PFSK-1 (cell line): Measurements from ENCODE around the gene SLAMF7.

ENCODE experiments used
- POLR2AphosphoS5 ChIP-seq: IDR thresholded peaks from 2 replicates; pipeline ENCODE4 v1.6.1; 2012; ENCODE audit warnings: low read depth, mild to moderate bottlenecking, control low read depth, low read length, moderate library complexity
- REST ChIP-seq, 2 experiments: IDR thresholded peaks; 2 replicates each; pipeline versions ENCODE4 v1.6.1 to v1.8.0; 2011 to 2012; ENCODE audit warnings: low read depth in 2 of 2, low read length in 2 of 2, control low read depth in 1 of 2, inconsistent platforms in 1 of 2, mild to moderate bottlenecking in 1 of 2, moderate library complexity in 1 of 2; ENCODE audit not compliant: insufficient read depth in 1 of 2
- SIN3A ChIP-seq: IDR thresholded peaks from 2 replicates; pipeline ENCODE4 v1.6.1; 2012; ENCODE audit warnings: mild to moderate bottlenecking, low read length, moderate library complexity, borderline replicate concordance; ENCODE audit not compliant: insufficient read depth
- TAF1 ChIP-seq: IDR thresholded peaks from 2 replicates; pipeline ENCODE4 v1.6.1; 2012; ENCODE audit warnings: low read length, control low read depth, borderline replicate concordance; ENCODE audit not compliant: insufficient read depth

DNA sequence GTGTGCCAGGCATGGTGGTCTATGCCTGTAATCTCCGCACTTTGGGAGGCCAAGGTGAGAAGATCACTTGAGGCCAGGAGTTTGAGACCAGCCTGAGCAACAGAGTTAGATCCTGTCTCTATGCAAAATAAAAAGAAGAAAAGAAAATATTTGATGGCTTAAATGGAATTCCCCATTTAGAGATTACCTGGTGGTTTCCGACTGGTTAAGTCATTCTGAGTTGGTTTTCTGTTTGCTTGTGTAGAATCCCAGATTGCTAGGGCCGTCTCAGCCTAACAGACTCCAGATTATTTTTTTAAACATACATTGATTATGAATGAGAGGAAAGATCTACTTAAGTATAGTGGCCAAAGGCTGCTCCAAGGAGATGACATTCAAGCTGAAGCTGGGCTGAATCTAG lies 34.0 kb downstream of the SLAMF7 start:
- no peak for TF ChIP-seq TAF1
- TF ChIP-seq POLR2AphosphoS5, result no peak
- TF ChIP-seq SIN3A, result no peak
- TF ChIP-seq REST (IDR thresholded peaks at IDR 0.05; ENCODE audit: insufficient read depth in 1 of 2, low read depth in 2 of 2, low read length in 2 of 2), result no peak
